Gastrocnemius medialis (tissue), 4 donors: ENCODE measurements around the gene NAV1.

Experiments used
- CTCF ChIP-seq, 5 experiments: fragments of 450-650 bp in 3 of 5; fragments of 200-600 bp in 2 of 5; sonication (generic) in 2 of 5; IDR thresholded peaks in 4 of 5; conservative IDR thresholded peaks in 1 of 5; 1 replicate in 4 of 5; 2 replicates in 1 of 5; pipeline ENCODE4 v1.5.1; 2016 to 2019; ENCODE audit warnings: antibody characterized with exemption in 5 of 5, mild to moderate bottlenecking in 3 of 5, moderate library complexity in 3 of 5
- POLR2A ChIP-seq, 2 donors: fragments of 450-650 bp; IDR thresholded peaks; one replicate each; pipeline ENCODE4 v1.6.1; 2017; ENCODE audit warnings: antibody characterized with exemption in 2 of 2, mild to moderate bottlenecking in 2 of 2, moderate library complexity in 2 of 2

DNA sequence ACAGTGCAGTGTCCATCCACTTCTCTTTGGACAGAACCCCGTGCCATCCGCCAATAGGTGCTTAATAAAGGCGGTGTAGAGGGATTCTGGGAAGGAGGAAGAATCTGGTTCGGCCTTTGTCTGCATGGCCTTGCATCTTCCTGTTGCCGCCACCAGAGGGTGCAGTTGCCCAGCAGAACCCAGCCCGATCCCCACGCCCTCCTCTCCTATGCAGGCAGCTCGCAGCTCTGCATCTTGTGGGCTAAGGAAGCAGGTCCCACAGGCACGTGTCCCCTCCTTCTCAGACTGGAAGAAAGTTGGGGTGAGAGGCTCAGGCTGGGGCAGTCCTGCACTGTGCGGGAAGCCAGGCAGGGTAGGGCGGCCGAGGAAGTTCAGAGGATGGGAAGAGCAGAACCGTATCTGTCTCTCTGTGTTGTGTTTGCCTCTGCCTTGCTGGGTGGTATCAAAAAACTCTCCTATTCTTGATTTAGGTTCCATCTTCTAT lies 20.8 kb downstream of the NAV1 start:
- peak; percentile 91 to 96 (median 94) for TF ChIP-seq CTCF (IDR thresholded peaks at IDR 0.05 in 4 of 5, conservative IDR thresholded peaks at IDR 0.05 in 1 of 5)
- TF ChIP-seq POLR2A (IDR thresholded peaks at IDR 0.05) = no peak
